GM19043 (cell line): Measurements from ENCODE around the gene ITGA6.

Experiments used
- ATAC-seq: cut with Tn5 transposase; IDR thresholded peaks from one replicate; pipeline ENCODE4 v1.9.1; 2021; ENCODE audit warnings: low read depth; ENCODE audit not compliant: unreplicated experiment

The ITGA6 gene

GRCh38 chr2:172462849-172463381 is 35.5 kb downstream of the ITGA6 start:
- peak; percentile 76 for ATAC-seq

GRCh38 chr2:172464400-172465129 is 37.2 kb downstream of the ITGA6 start:
- no peak for ATAC-seq

GRCh38 chr2:172465417-172466334 is 38.3 kb downstream of the ITGA6 start:
- ATAC-seq: peak; percentile 48

GRCh38 chr2:172467382-172467781 is 40.0 kb downstream of the ITGA6 start:
- no peak for ATAC-seq

GRCh38 chr2:172470958-172471922 is 43.9 kb downstream of the ITGA6 start:
- ATAC-seq: no peak

GRCh38 chr2:172472446-172473033 is 45.2 kb downstream of the ITGA6 start:
- ATAC-seq: no peak

GRCh38 chr2:172473167-172473566 is 45.8 kb downstream of the ITGA6 start:
- no peak for ATAC-seq

- ATAC-seq: no peak
Observed at GRCh38 chr2:172478353-172478752, 51.0 kb downstream of the ITGA6 start.

- no peak for ATAC-seq
Observed at GRCh38 chr2:172480301-172481218, 53.2 kb downstream of the ITGA6 start.

- no peak for ATAC-seq
Observed at GRCh38 chr2:172481507-172482262, 54.3 kb downstream of the ITGA6 start.

GRCh38 chr2:172484253-172484652 is 56.9 kb downstream of the ITGA6 start:
- no peak for ATAC-seq

GRCh38 chr2:172484706-172485105 is 57.3 kb downstream of the ITGA6 start:
- no peak for ATAC-seq

GRCh38 chr2:172488556-172488955 is 61.2 kb downstream of the ITGA6 start:
- ATAC-seq: no peak

- ATAC-seq: no peak
Observed at GRCh38 chr2:172489681-172490080, 62.3 kb downstream of the ITGA6 start.

- ATAC-seq: no peak
Observed at GRCh38 chr2:172496160-172496608, 68.8 kb downstream of the ITGA6 start.

- no peak for ATAC-seq
Observed at GRCh38 chr2:172507199-172507598, 79.8 kb downstream of the ITGA6 start.

GRCh38 chr2:172510088-172510487 is 82.7 kb downstream of the ITGA6 start:
- no peak for ATAC-seq

- no peak for ATAC-seq
Observed at GRCh38 chr2:172510548-172510947, 83.2 kb downstream of the ITGA6 start.
